MCF 10A (cell line): Measurements from ENCODE around the gene CCDC141. TPM values are rescaled to one million over a fixed set of nuclear protein-coding genes. Genes with fewer than 3 reads are reported as not detected.

ENCODE experiments used
- BruUV-seq: library from RNA; stranded (reverse); fragments of 400-500 nt; replicated peaks from 2 replicates; lab custom pipeline; 2021; lab: Mats Ljungman, UMichigan
- CTCF ChIA-PET: fragments of 300-600 bp; sonication (Branson Sonifier 250); formaldehyde crosslinking; extraction: SDS; loops from one replicate; lab custom pipeline; 2021; ENCODE audit warnings: antibody characterized with exemption, inconsistent platforms; lab: Yijun Ruan, JAX
- POLR2A ChIA-PET: fragments of 300-600, 350-650 bp; sonication (Branson Sonifier 250); formaldehyde crosslinking; extraction: SDS; loops from one replicate; lab custom pipeline; 2020; ENCODE audit warnings: antibody characterized with exemption, inconsistent platforms; lab: Yijun Ruan, JAX
- DNase-seq: peaks from one replicate; pipeline ENCODE4 v3.0.0-alpha.2; 2018; ENCODE audit not compliant: unreplicated experiment
- H3K27ac Mint-ChIP-seq: one replicate; pipeline ENCODE4 v1.8.0; 2022; ENCODE audit warnings: mild to moderate bottlenecking, low read depth, mixed read lengths; ENCODE audit not compliant: unreplicated experiment
- H3K27me3 Mint-ChIP-seq: one replicate; pipeline ENCODE4 v1.8.0; 2022; ENCODE audit warnings: mixed read lengths; ENCODE audit not compliant: insufficient read depth, unreplicated experiment
- H3K36me3 Mint-ChIP-seq: one replicate; pipeline ENCODE4 v1.8.0; 2022; ENCODE audit warnings: mild to moderate bottlenecking, moderate library complexity, mixed read lengths; ENCODE audit not compliant: insufficient read depth, unreplicated experiment
- H3K4me1 Mint-ChIP-seq: one replicate; pipeline ENCODE4 v1.8.0; 2022; ENCODE audit warnings: mixed read lengths; ENCODE audit not compliant: insufficient read depth, unreplicated experiment
- H3K4me3 Mint-ChIP-seq: one replicate; pipeline ENCODE4 v1.8.0; 2022; ENCODE audit warnings: mild to moderate bottlenecking, moderate library complexity, mixed read lengths; ENCODE audit not compliant: unreplicated experiment
- H3K9me3 Mint-ChIP-seq: one replicate; pipeline ENCODE4 v1.8.0; 2022; ENCODE audit warnings: mixed read lengths; ENCODE audit not compliant: unreplicated experiment
- intact Hi-C: fragments of 100-400 bp; cut with micrococcal nuclease; formaldehyde crosslinking; loops from 2 replicates; pipeline ENCODE4 v1.14.1; 2022
- total RNA-seq: library from RNA; stranded (reverse); gene quantifications from 2 replicates; pipeline ENCODE4 v1.2.3, GENCODE V29; 2022
- TF ChIP-seq, protein P1 (sequence below): fragments of 200-600 bp; IDR thresholded peaks from one replicate; pipeline ENCODE4 v1.8.0; 2022; ENCODE audit warnings: antibody characterized with exemption, mild to moderate bottlenecking; ENCODE audit not compliant: unreplicated experiment

CCDC141 gene
- total RNA-seq, 1 experiment from 2014 or later, result not detected

DNA sequence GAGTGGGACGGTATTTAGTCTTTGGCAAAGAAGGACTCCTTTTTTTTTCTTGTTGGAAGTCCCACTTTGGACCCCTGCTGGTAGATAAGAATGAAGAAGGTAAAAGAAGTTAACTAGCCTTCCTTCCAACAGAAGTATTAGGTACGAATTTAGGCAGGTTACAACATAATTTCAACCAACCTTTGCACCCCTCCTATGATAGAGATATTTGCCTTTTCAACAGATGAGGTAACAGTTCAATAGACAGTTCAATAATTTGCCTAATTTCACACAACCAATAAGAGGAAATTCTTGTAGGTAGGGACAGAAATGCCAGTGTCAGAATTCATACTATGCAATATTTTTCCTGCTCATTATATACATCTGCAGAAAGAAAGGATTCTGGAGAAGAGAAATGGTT is 100.8 kb downstream of the CCDC141 start:
- Mint-ChIP-seq H3K4me1 (no peaks in the 10 kb centered on the region), H3K4me3 (no peak overlapping the region), H3K27ac (no peak overlapping the region), H3K27me3 (no peaks in the 10 kb centered on the region), H3K36me3 (no peaks in the 10 kb centered on the region), H3K9me3 (no peaks in the 10 kb centered on the region)
- no TSS peak for BruUV-seq
- intact Hi-C loops, result no loop called here
- no peak for DNase-seq
- POLR2A ChIA-PET, result no interaction called here
- TF ChIP-seq, protein P1, sequence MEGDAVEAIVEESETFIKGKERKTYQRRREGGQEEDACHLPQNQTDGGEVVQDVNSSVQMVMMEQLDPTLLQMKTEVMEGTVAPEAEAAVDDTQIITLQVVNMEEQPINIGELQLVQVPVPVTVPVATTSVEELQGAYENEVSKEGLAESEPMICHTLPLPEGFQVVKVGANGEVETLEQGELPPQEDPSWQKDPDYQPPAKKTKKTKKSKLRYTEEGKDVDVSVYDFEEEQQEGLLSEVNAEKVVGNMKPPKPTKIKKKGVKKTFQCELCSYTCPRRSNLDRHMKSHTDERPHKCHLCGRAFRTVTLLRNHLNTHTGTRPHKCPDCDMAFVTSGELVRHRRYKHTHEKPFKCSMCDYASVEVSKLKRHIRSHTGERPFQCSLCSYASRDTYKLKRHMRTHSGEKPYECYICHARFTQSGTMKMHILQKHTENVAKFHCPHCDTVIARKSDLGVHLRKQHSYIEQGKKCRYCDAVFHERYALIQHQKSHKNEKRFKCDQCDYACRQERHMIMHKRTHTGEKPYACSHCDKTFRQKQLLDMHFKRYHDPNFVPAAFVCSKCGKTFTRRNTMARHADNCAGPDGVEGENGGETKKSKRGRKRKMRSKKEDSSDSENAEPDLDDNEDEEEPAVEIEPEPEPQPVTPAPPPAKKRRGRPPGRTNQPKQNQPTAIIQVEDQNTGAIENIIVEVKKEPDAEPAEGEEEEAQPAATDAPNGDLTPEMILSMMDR, result no peak
- CTCF ChIA-PET, result no interaction called here

DNA sequence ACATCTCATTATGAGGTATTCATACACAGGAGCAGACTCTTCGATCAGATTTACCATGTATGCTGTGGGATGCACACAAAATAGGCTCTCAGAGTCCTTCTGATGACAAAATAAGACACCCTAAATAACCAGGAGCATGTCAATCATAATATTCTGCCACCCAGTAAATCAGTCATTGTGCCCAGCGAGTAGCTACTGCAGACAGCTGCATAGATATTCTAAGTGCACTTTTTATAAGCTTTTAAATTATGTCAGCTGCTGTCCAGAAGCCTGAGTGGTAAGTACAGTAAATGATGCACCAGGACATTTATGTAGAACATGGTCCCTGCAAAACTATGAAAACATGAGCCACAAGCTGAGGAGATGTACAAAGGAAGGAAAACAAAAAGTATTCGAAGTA is 102.9 kb downstream of the CCDC141 start:
- Mint-ChIP-seq H3K27ac (no peak overlapping the region), H3K4me3 (no peak overlapping the region), H3K36me3 (no peaks in the 10 kb centered on the region), H3K4me1 (no peaks in the 10 kb centered on the region), H3K27me3 (no peaks in the 10 kb centered on the region), H3K9me3 (no peaks in the 10 kb centered on the region)
- BruUV-seq, result no TSS peak
- CTCF ChIA-PET, result interaction anchor here (1.6 kb wide), 1 partner anchor 183 kb away, joined by 4 read pairs; no protein-coding TSS in a partner anchor
- TF ChIP-seq, protein P1, result no peak
- intact Hi-C loops, result no loop called here
- DNase-seq, result no peak
- POLR2A ChIA-PET, result no interaction called here

GRCh38 chr2:178946494-178946893 is 103.4 kb downstream of the CCDC141 start:
- intact Hi-C loops, result no loop called here
- no peaks in the 10 kb centered on the region for H3K9me3 Mint-ChIP-seq
- DNase-seq, result no peak
- no peaks in the 10 kb centered on the region for H3K36me3 Mint-ChIP-seq
- CTCF ChIA-PET, result no interaction called here
- H3K27me3 Mint-ChIP-seq, result no peaks in the 10 kb centered on the region
- TF ChIP-seq, protein P1, result no peak
- no peak overlapping the region for H3K27ac Mint-ChIP-seq
- BruUV-seq, result no TSS peak
- H3K4me3 Mint-ChIP-seq, result no peak overlapping the region
- no peaks in the 10 kb centered on the region for H3K4me1 Mint-ChIP-seq
- POLR2A ChIA-PET, result no interaction called here

GRCh38 chr2:178943745-178944144 is 106.2 kb downstream of the CCDC141 start:
- H3K4me1 Mint-ChIP-seq, result no peaks in the 10 kb centered on the region
- TF ChIP-seq, protein P1, result no peak
- no peaks in the 10 kb centered on the region for H3K36me3 Mint-ChIP-seq
- H3K27me3 Mint-ChIP-seq, result no peaks in the 10 kb centered on the region
- no peak overlapping the region for H3K27ac Mint-ChIP-seq
- H3K9me3 Mint-ChIP-seq, result no peaks in the 10 kb centered on the region
- no peak for DNase-seq
- CTCF ChIA-PET, result no interaction called here
- POLR2A ChIA-PET, result no interaction called here
- H3K4me3 Mint-ChIP-seq, result no peak overlapping the region
- no TSS peak for BruUV-seq
- intact Hi-C loops, result no loop called here
